Fibroblast of lung (primary cell): ENCODE results near the gene NATD1. TPM values are rescaled to one million over a fixed set of nuclear protein-coding genes. Genes with fewer than 3 reads are reported as not detected.

Source experiments
- DNase-seq, 2 donors: peaks; one replicate each; pipeline versions ENCODE4 v3.0.0 to v3.0.0-alpha.2; 2010; ENCODE audit warnings: low read depth in 2 of 2
- H2AFZ ChIP-seq: 2 replicates; pipeline ENCODE4 v1.5.1; 2012; ENCODE audit warnings: low read length, control low read depth, inconsistent platforms
- H3K27ac ChIP-seq: 2 replicates; pipeline ENCODE4 v1.5.1; 2011; ENCODE audit warnings: low read length, control low read depth; ENCODE audit not compliant: insufficient read depth
- H3K27me3 ChIP-seq: 2 replicates; pipeline ENCODE4 v1.5.1; 2011; ENCODE audit warnings: mild to moderate bottlenecking, low read length; ENCODE audit not compliant: control insufficient read depth, insufficient read depth
- H3K36me3 ChIP-seq: 2 replicates; pipeline ENCODE4 v1.5.1; 2011; ENCODE audit warnings: low read length; ENCODE audit not compliant: control insufficient read depth, insufficient read depth
- H3K4me1 ChIP-seq: 2 replicates; pipeline ENCODE4 v1.5.1; 2011; ENCODE audit warnings: low read length; ENCODE audit not compliant: control insufficient read depth, insufficient read depth; ENCODE audit errors: extremely low read depth
- H3K4me2 ChIP-seq: 2 replicates; pipeline ENCODE4 v1.5.1; 2011; ENCODE audit warnings: low read length, control low read depth; ENCODE audit not compliant: insufficient read depth; ENCODE audit errors: extremely low read depth
- H3K4me3 ChIP-seq, 4 experiments: fragments of 200-600 bp in 1 of 4; sonication (generic) in 1 of 4; replicated peaks in 1 of 4; 2 replicates each; pipeline ENCODE4 v1.5.1; 2011 to 2016; ENCODE audit warnings: low read length in 4 of 4, low read depth in 3 of 4, mild to moderate bottlenecking in 3 of 4, control low read depth in 2 of 4, inconsistent platforms in 1 of 4, mixed read lengths in 1 of 4; ENCODE audit not compliant: insufficient read depth in 1 of 4; ENCODE audit errors: control extremely low read depth in 1 of 4
- H3K79me2 ChIP-seq: 2 replicates; pipeline ENCODE4 v1.5.1; 2012; ENCODE audit warnings: mild to moderate bottlenecking, low read length, inconsistent platforms; ENCODE audit not compliant: control insufficient read depth, insufficient read depth
- H3K9ac ChIP-seq: 2 replicates; pipeline ENCODE4 v1.5.1; 2011; ENCODE audit warnings: mild to moderate bottlenecking, low read length, control low read depth; ENCODE audit not compliant: insufficient read depth
- H3K9me3 ChIP-seq: 2 replicates; pipeline ENCODE4 v1.5.1; 2012; ENCODE audit warnings: low read depth, low read length; ENCODE audit not compliant: control insufficient read depth, insufficient read depth
- H4K20me1 ChIP-seq: 2 replicates; pipeline ENCODE4 v1.5.1; 2011; ENCODE audit warnings: low read length; ENCODE audit not compliant: control insufficient read depth, insufficient read depth; ENCODE audit errors: extremely low read depth
- EZH2 ChIP-seq: IDR thresholded peaks from 2 replicates; pipeline ENCODE4 v1.5.1; 2012; ENCODE audit warnings: low read length, control low read depth, mild to moderate bottlenecking; ENCODE audit errors: missing control alignments
- polyA plus RNA-seq, 2 donors: library from polyadenylated mRNA; depleted of rRNA in 1 of 2; stranded (reverse) in 1 of 2; unstranded in 1 of 2; fragments of >200 nt; gene quantifications; 2 replicates each; pipeline ENCODE4 v1.2.1, GENCODE V29; 2011 to 2012; ENCODE audit warnings: missing spikeins in 1 of 2
- total RNA-seq: library from RNA; depleted of rRNA; stranded (reverse); fragments of >200 nt; gene quantifications from 2 replicates; pipeline ENCODE4 v1.2.1, GENCODE V29; 2014
- TF ChIP-seq, protein P1 (sequence below), 2 donors: IDR thresholded peaks in 1 of 2; conservative IDR thresholded peaks in 1 of 2; 1 replicate in 1 of 2; 2 replicates in 1 of 2; pipeline ENCODE4 v1.5.1; 2011 to 2012; ENCODE audit warnings: low read length in 2 of 2, control low read depth in 1 of 2, inconsistent platforms in 1 of 2, low read depth in 1 of 2, mild to moderate bottlenecking in 1 of 2

Gene NATD1
- total and polyA plus RNA-seq, 2 donors (not counting 1 experiment from before 2014, with no cell fraction given) = 5.6 to 9.2 TPM

- peak overlapping the region; percentile 97 for H3K4me2 ChIP-seq
- no peak for TF ChIP-seq EZH2
- TF ChIP-seq, protein P1, sequence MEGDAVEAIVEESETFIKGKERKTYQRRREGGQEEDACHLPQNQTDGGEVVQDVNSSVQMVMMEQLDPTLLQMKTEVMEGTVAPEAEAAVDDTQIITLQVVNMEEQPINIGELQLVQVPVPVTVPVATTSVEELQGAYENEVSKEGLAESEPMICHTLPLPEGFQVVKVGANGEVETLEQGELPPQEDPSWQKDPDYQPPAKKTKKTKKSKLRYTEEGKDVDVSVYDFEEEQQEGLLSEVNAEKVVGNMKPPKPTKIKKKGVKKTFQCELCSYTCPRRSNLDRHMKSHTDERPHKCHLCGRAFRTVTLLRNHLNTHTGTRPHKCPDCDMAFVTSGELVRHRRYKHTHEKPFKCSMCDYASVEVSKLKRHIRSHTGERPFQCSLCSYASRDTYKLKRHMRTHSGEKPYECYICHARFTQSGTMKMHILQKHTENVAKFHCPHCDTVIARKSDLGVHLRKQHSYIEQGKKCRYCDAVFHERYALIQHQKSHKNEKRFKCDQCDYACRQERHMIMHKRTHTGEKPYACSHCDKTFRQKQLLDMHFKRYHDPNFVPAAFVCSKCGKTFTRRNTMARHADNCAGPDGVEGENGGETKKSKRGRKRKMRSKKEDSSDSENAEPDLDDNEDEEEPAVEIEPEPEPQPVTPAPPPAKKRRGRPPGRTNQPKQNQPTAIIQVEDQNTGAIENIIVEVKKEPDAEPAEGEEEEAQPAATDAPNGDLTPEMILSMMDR (conservative IDR thresholded peaks at IDR 0.05 in 1 of 2, IDR thresholded peaks at IDR 0.05 in 1 of 2; ENCODE audit: low read depth in 1 of 2, low read length in 2 of 2) = no peak
- no peaks in the 10 kb centered on the region for H3K27me3 ChIP-seq
- peaks cover 2% of the 10 kb centered on the region for H4K20me1 ChIP-seq
- H3K36me3 ChIP-seq = peaks cover 9% of the 10 kb centered on the region
- DNase-seq = no peak
- peaks cover 72% of the 10 kb centered on the region for H3K79me2 ChIP-seq
- no peak overlapping the region for H2AFZ ChIP-seq
- peak overlapping the region; percentile 96 for H3K27ac ChIP-seq
- peak overlapping the region; percentile 73 for H3K9ac ChIP-seq
- peaks cover 43% of the 10 kb centered on the region for H3K4me1 ChIP-seq
- peak overlapping the region; percentile 35 to 99 (median 92) for H3K4me3 ChIP-seq
- no peaks in the 10 kb centered on the region for H3K9me3 ChIP-seq
Measured at GRCh38 chr17:21286909-21287702, 33.9 kb upstream of the NATD1 start.

DNA sequence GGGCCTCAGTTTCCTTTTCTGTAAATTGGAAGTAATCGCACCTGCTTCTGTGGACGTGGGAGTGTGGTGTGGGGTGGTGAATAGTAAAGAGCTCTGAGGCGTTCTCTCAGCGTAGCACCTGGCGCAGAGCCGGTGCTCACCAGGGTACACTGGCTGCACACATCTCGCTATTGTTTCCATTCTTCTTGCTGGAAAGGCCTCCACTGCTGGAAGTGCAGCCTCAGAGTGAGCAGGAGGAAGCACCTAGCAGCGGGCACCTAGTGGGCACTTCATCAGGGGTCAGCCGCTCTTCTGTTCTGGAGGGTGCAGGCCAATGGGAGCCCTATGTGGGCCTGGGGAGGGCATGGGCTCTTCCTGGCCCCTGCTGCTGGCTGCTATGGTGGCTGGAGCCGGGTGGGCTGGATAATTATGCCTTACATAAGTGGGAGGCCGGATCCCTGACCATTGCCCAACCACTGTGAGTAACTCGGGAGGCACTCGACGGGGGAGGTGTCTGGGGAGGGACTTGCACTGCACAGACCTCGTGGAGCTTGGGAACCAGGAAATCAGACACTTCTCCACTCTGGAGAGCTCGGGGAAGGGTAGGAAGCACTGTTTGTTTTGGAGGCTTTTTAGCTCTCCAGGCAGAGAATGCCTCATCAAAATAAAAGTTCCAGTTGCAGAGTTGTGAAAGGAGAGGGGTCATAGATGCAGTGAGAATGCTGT, 33.0 kb upstream of the NATD1 start:
- H3K79me2 ChIP-seq = peaks cover 63% of the 10 kb centered on the region
- H3K4me3 ChIP-seq = peak overlapping the region; percentile 87 to 99 (median 94)
- H4K20me1 ChIP-seq = peaks cover 2% of the 10 kb centered on the region
- peaks cover 48% of the 10 kb centered on the region for H3K4me1 ChIP-seq
- no peaks in the 10 kb centered on the region for H3K9me3 ChIP-seq
- peak overlapping the region; percentile 97 for H3K4me2 ChIP-seq
- no peaks in the 10 kb centered on the region for H3K27me3 ChIP-seq
- peak; percentile 99 for DNase-seq
- no peak overlapping the region for H2AFZ ChIP-seq
- H3K9ac ChIP-seq = peak overlapping the region; percentile 94
- H3K27ac ChIP-seq = peak overlapping the region; percentile 96
- TF ChIP-seq, protein P1 (conservative IDR thresholded peaks at IDR 0.05 in 1 of 2, IDR thresholded peaks at IDR 0.05 in 1 of 2; ENCODE audit: low read depth in 1 of 2, low read length in 2 of 2) = no peak
- no peak for TF ChIP-seq EZH2
- H3K36me3 ChIP-seq = peaks cover 5% of the 10 kb centered on the region
